Kidney epithelial cell (primary cell): ENCODE measurements around the gene CDK11B. TPM values are rescaled to one million over a fixed set of nuclear protein-coding genes. Genes with fewer than 3 reads are reported as not detected.
"Not testable (repeated sequence)": the region's sequence is repeated elsewhere in the genome, so short reads cannot be mapped to it uniquely, and the experiment has no call there.

Source experiments
- DNase-seq: peaks from one replicate; pipeline ENCODE4 v3.0.0-alpha.2; 2010; ENCODE audit warnings: low read depth
- H3K27me3 ChIP-seq: 2 replicates; pipeline ENCODE4 v1.6.0; 2011; ENCODE audit warnings: low read length; ENCODE audit not compliant: control insufficient read depth, insufficient read depth
- H3K36me3 ChIP-seq: 2 replicates; pipeline ENCODE4 v1.5.1; 2011; ENCODE audit warnings: low read length; ENCODE audit not compliant: control insufficient read depth, insufficient read depth
- H3K4me3 ChIP-seq: 2 replicates; pipeline ENCODE4 v1.5.1; 2011; ENCODE audit warnings: low read depth, mild to moderate bottlenecking, control low read depth, low read length
- total RNA-seq: library from RNA; depleted of rRNA; stranded (reverse); fragments of >200 nt; gene quantifications from 2 replicates; pipeline ENCODE4 v1.2.3, GENCODE V29; 2015
- TF ChIP-seq, protein P1 (sequence below): IDR thresholded peaks from 2 replicates; pipeline ENCODE4 v1.5.1; 2011; ENCODE audit warnings: mild to moderate bottlenecking, moderate library complexity, low read length, control low read depth, inconsistent platforms; ENCODE audit not compliant: insufficient read depth, poor library complexity, severe bottlenecking

Gene CDK11B
- total RNA-seq, 1 donor from 2014 or later: 27.0 TPM

GRCh38 chr1:1665815-1666251, 7.0 kb upstream of the CDK11B start:
- no peak for DNase-seq
- Histone ChIP-seq H3K27me3 (no peaks in the 10 kb centered on the region), H3K36me3 (peaks cover 2% of the 10 kb centered on the region), H3K4me3 (no peak overlapping the region)
- TF ChIP-seq, protein P1, sequence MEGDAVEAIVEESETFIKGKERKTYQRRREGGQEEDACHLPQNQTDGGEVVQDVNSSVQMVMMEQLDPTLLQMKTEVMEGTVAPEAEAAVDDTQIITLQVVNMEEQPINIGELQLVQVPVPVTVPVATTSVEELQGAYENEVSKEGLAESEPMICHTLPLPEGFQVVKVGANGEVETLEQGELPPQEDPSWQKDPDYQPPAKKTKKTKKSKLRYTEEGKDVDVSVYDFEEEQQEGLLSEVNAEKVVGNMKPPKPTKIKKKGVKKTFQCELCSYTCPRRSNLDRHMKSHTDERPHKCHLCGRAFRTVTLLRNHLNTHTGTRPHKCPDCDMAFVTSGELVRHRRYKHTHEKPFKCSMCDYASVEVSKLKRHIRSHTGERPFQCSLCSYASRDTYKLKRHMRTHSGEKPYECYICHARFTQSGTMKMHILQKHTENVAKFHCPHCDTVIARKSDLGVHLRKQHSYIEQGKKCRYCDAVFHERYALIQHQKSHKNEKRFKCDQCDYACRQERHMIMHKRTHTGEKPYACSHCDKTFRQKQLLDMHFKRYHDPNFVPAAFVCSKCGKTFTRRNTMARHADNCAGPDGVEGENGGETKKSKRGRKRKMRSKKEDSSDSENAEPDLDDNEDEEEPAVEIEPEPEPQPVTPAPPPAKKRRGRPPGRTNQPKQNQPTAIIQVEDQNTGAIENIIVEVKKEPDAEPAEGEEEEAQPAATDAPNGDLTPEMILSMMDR: peak; percentile 50

- peaks cover 2% of the 10 kb centered on the region for H3K36me3 ChIP-seq
- H3K4me3 ChIP-seq: no peak overlapping the region
- no peak for DNase-seq
- TF ChIP-seq, protein P1: no peak
- H3K27me3 ChIP-seq: no peaks in the 10 kb centered on the region
These were observed 6.4 kb upstream of the CDK11B start for GRCh38 chr1:1664941-1665814.

- not testable (repeated sequence) for DNase-seq, H3K36me3 ChIP-seq, H3K4me3 ChIP-seq, H3K27me3 ChIP-seq
These were observed 5.5 kb upstream of the CDK11B start for GRCh38 chr1:1664318-1664717.

- H3K27me3 ChIP-seq, DNase-seq, H3K36me3 ChIP-seq, H3K4me3 ChIP-seq: not testable (repeated sequence)
These were observed 4.2 kb upstream of the CDK11B start for GRCh38 chr1:1662830-1663560.

DNA sequence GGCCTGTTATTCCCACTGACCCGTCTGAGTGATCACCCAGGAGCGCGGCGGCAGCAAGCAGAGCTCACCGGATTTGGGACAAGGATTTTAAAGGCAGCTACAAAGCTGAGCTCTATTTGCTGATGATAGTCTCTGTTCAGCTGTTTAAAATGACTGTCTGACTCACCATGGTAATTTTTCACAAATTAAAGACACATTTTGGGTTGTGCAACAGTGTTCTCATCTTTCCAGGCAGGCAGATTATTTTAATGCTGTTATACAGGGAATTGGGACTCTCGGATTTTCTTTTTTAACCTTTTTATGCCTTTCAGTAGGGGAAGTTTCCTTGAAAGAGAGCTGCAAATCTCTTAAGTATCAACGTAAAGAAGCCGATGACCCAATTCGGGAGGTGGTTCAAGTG, 3.6 kb upstream of the CDK11B start:
- H3K27me3 ChIP-seq, DNase-seq, H3K4me3 ChIP-seq, H3K36me3 ChIP-seq: not testable (repeated sequence)

GRCh38 chr1:1648265-1648664, 10.5 kb downstream of the CDK11B start:
- not testable (repeated sequence) for H3K36me3 ChIP-seq, DNase-seq, H3K27me3 ChIP-seq, H3K4me3 ChIP-seq

GRCh38 chr1:1647567-1648241, 11.1 kb downstream of the CDK11B start:
- H3K36me3 ChIP-seq, H3K4me3 ChIP-seq, H3K27me3 ChIP-seq, DNase-seq: not testable (repeated sequence)

- not testable (repeated sequence) for H3K36me3 ChIP-seq, DNase-seq
These were observed 12.5 kb downstream of the CDK11B start for GRCh38 chr1:1646326-1646725.

GRCh38 chr1:1640711-1641461, 17.9 kb downstream of the CDK11B start:
- H3K4me3 ChIP-seq, DNase-seq, H3K36me3 ChIP-seq, H3K27me3 ChIP-seq: not testable (repeated sequence)

More at GRCh38 chr1:1646326-1646725, 12.5 kb downstream of the CDK11B start:
- H3K27me3 ChIP-seq, H3K4me3 ChIP-seq: not testable (repeated sequence)

GRCh38 chr1:1640081-1640480, 18.7 kb downstream of the CDK11B start:
- not testable (repeated sequence) for H3K36me3 ChIP-seq, H3K4me3 ChIP-seq, DNase-seq, H3K27me3 ChIP-seq

DNA sequence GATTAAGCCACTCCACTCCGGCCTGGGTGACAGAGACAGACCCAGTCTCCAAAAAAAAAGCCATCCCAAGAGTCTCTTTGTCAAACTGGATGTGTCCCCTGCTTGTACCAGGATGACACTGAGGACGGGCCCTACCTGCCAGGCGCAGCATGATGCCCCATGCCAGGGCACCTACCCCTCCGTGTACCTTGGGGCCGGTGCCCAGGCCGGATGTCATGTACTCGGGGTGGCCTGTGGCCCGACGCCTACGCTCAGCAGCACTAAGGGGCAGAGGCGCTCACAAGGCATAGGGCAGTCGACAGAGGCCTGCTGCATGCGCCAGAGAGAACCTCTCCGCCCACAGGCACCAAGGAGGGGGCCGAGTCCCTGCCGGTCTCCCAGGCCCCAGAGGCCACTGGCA, 19.4 kb downstream of the CDK11B start:
- not testable (repeated sequence) for DNase-seq, H3K36me3 ChIP-seq, H3K27me3 ChIP-seq, H3K4me3 ChIP-seq

DNA sequence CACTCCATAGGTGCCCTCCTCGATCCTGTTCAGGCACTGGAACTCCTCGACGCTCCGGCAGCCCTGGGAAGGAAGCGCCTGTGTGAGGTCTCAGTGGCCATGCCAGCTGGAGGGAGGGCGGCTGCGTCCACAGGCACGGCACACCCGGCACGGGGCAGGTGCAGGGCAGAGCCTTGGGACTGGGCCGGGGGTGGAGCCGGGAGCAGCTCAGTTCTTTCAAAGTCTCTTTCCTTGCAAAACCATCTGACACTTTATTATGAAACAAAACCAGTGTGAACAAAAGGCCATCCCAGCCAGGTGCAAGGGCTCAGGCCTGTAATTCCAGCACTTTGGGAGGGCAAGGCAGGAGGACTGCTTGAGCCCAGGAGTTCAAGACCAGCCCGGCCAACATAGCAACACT, 20.3 kb downstream of the CDK11B start:
- not testable (repeated sequence) for H3K36me3 ChIP-seq, H3K27me3 ChIP-seq, DNase-seq, H3K4me3 ChIP-seq
